Pons (tissue), 1 donor: ENCODE results near the gene GRN.
"Not testable (repeated sequence)": the region's sequence is repeated elsewhere in the genome, so short reads cannot be mapped to it uniquely, and the experiment has no call there.

ENCODE experiments used
- DNase-seq: peaks from one replicate; pipeline ENCODE4 v3.0.0-alpha.2; 2016; ENCODE audit warnings: low spot score

The GRN gene

GRCh38 chr17:44361292-44362260 is 16.5 kb downstream of the GRN start:
- no peak for DNase-seq

- no peak for DNase-seq
Observed at GRCh38 chr17:44362459-44362948, 17.4 kb downstream of the GRN start.

GRCh38 chr17:44362949-44363612 is 18.0 kb downstream of the GRN start:
- DNase-seq: no peak

- no peak for DNase-seq
Observed at GRCh38 chr17:44363613-44364159, 18.6 kb downstream of the GRN start, which contains the start of gene FAM171A2. FAM171A2 (minus strand) TSS chr17:44363853; CDS start chr17:44363714, 139 bp downstream.

- DNase-seq: not testable (repeated sequence)
Observed at GRCh38 chr17:44365051-44365450, 19.9 kb downstream of the GRN start.

GRCh38 chr17:44367231-44367979 is 22.3 kb downstream of the GRN start:
- DNase-seq: no peak

GRCh38 chr17:44368391-44369243 is 23.5 kb downstream of the GRN start:
- DNase-seq: not testable (repeated sequence)

GRCh38 chr17:44369414-44370023 is 24.4 kb downstream of the GRN start:
- not testable (repeated sequence) for DNase-seq

GRCh38 chr17:44372036-44372435 is 26.9 kb downstream of the GRN start:
- DNase-seq: no peak

- DNase-seq: no peak
Observed at GRCh38 chr17:44374306-44375195, 29.4 kb downstream of the GRN start.

GRCh38 chr17:44375196-44376017 is 30.3 kb downstream of the GRN start:
- no peak for DNase-seq

GRCh38 chr17:44376124-44376523 is 31.0 kb downstream of the GRN start:
- peak; percentile 20 for DNase-seq

- no peak for DNase-seq
Observed at GRCh38 chr17:44376779-44377178, 31.7 kb downstream of the GRN start.

GRCh38 chr17:44378171-44378705 is 33.1 kb downstream of the GRN start:
- DNase-seq: no peak

- DNase-seq: no peak
Observed at GRCh38 chr17:44379887-44380286, 34.8 kb downstream of the GRN start.

GRCh38 chr17:44380767-44381166 is 35.7 kb downstream of the GRN start:
- no peak for DNase-seq

- no peak for DNase-seq
Observed at GRCh38 chr17:44381810-44382305, 36.8 kb downstream of the GRN start.

- no peak for DNase-seq
Observed at GRCh38 chr17:44382917-44383316, 37.8 kb downstream of the GRN start.
